Left kidney (tissue), 8 donors: Measurements from ENCODE around the gene PPM1D. TPM values are rescaled to one million over a fixed set of nuclear protein-coding genes. Genes with fewer than 3 reads are reported as not detected.
A peak's percentile ranks its signal among the peaks of the same experiment; 100 is the strongest.
"Not testable (repeated sequence)": the region's sequence is repeated elsewhere in the genome, so short reads cannot be mapped to it uniquely, and the experiment has no call there.

Experiments used
- DNase-seq: peaks from one replicate; pipeline ENCODE4 v3.0.0-alpha.2; 2013
- long read RNA-seq, 8 donors: transcript quantifications; one replicate each; lab custom pipeline, GENCODE V29; 2026
- polyA plus RNA-seq: library from polyadenylated mRNA; unstranded; fragments of 120-200 nt; gene quantifications from one replicate; pipeline ENCODE4 v1.2.1, GENCODE V29; 2013; ENCODE audit not compliant: insufficient read length

PPM1D gene
- 23.3 TPM for polyA plus RNA-seq
- long read RNA-seq, donor 1, full-length matches to known transcripts = 7 of 7 reads
- long read RNA-seq, donor 1, partial matches to known transcripts = 0 of 7 reads
- long read RNA-seq, donor 1, other reads (novel, unspliced or antisense) = 0 of 7 reads
- long read RNA-seq, donor 2, full-length matches to known transcripts = 4 of 4 reads
- long read RNA-seq, donor 2, partial matches to known transcripts = 0 of 4 reads
- long read RNA-seq, donor 2, other reads (novel, unspliced or antisense) = 0 of 4 reads
- long read RNA-seq, donor 3, full-length matches to known transcripts = 7 of 14 reads
- long read RNA-seq, donor 3, partial matches to known transcripts = 7 of 14 reads
- long read RNA-seq, donor 3, other reads (novel, unspliced or antisense) = 0 of 14 reads
- long read RNA-seq, donor 4 = 0 reads
- long read RNA-seq, donor 5, full-length matches to known transcripts = 8 of 8 reads
- long read RNA-seq, donor 5, partial matches to known transcripts = 0 of 8 reads
- long read RNA-seq, donor 5, other reads (novel, unspliced or antisense) = 0 of 8 reads
- long read RNA-seq, donor 6, full-length matches to known transcripts = 8 of 8 reads
- long read RNA-seq, donor 6, partial matches to known transcripts = 0 of 8 reads
- long read RNA-seq, donor 6, other reads (novel, unspliced or antisense) = 0 of 8 reads
- long read RNA-seq, donor 7, full-length matches to known transcripts = 7 of 7 reads
- long read RNA-seq, donor 7, partial matches to known transcripts = 0 of 7 reads
- long read RNA-seq, donor 7, other reads (novel, unspliced or antisense) = 0 of 7 reads
- long read RNA-seq, donor 8, full-length matches to known transcripts = 4 of 4 reads
- long read RNA-seq, donor 8, partial matches to known transcripts = 0 of 4 reads
- long read RNA-seq, donor 8, other reads (novel, unspliced or antisense) = 0 of 4 reads

DNA sequence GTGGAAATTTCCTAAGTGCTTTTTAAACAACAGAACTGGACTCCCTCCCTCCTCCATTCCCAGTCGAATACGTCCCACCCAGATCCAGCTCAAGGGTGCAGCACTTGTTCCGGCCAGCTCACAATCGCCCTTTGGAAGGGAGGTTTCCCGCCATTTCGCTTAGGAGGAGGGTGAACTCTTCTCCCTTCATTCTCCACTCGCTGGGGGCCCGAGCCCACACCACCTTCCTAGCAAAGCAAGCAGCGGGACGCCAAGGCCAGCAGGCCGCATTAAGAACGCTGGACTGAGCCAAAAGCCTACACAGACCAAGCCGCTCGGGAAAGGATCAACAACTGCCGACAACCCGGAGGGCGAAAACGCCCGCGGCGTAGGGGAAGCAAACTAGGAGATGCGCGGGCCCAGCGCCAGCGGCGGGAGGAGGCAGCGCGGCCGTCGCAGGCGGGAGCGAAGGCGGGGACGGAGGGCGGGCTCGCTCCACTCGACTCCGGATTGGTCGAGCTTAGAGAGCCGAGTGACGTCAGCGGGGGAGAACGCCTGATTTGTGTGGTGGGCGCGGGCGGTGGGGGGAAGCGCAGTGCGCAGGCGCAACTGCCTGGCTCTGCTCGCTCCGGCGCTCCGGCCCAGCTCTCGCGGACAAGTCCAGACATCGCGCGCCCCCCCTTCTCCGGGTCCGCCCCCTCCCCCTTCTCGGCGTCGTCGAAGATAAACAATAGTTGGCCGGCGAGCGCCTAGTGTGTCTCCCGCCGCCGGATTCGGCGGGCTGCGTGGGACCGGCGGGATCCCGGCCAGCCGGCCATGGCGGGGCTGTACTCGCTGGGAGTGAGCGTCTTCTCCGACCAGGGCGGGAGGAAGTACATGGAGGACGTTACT is at the start of gene PPM1D:
Gene PPM1D, plus strand, starts transcription at position 574 of the 870 bp plus-strand sequence. Its CDS starts 222 bp downstream, at position 796.
- peak; percentile 99 for DNase-seq

DNA sequence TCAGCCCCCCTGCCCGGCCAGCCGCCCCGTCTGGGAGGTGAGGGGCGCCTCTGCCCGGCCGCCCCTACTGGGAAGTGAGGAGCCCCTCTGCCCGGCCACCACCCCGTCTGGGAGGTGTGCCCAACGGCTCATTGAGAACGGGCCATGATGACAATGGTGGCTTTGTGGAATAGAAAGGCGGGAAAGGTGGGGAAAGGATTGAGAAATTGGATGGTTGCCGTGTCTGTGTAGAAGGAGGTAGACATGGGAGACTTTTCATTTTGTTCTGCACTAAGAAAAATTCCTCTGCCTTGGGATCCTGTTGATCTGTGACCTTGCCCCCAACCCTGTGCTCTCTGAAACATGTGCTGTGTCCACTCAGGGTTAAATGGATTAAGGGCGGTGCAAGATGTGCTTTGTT is 47.7 kb upstream of the PPM1D start:
- not testable (repeated sequence) for DNase-seq

DNA sequence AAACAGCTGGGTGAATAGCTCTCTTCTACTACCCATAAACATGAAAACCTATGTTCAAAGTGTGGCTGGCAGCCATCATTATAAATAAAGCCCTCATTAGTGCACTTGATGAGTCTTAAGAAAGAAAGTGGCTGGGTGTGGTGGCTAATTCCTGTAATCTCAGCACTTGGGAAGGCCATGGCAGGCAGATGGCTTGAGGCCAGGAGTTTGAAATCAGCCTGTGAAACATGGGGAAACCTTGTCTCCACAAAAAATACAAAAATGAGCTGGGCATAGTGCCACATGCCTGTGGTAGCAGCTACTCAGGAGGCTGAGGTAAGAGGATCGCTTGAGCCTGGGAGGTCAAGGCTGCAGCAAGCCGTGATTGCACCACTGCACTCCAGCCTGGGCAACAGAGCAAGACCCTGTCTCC is 45.6 kb upstream of the PPM1D start:
- no peak for DNase-seq

DNA sequence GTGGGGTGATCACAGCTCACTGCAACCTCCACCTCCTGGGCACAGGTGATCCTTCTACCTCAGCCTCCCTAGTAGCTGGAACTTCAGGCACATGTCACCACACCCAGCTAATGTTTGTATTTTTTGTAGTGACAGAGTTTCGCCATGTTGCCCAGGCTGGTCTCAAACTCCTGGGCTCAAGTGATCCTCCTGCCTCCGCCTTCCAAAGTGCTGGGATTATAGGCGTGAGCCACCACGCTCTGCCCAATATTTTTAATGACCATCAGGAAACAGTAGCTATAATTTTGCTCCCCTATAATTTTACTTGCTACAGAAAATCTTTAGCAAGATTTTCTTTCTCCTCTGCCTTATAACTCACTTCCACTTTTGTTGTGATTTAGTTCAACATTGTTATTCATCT is 44.2 kb upstream of the PPM1D start:
- no peak for DNase-seq

DNA sequence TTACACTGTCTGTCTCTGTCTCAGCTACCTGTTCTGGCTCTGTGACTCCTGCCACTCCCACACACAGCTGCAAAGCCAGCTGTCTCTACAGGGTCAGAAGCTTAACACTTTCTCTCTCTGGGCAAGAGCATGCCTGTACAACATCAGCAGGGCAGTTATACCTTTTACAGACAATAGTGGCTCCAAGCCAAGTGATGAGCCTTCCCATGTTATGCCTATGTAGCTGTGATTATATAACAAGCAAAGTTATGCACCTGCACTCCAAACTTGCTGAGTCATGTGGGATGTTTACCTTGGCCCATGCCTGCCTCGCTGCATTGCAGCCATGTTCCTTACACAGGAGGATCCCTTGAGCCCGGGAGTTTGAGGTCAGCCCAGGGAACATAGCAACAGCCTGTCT is 42.2 kb upstream of the PPM1D start:
- no peak for DNase-seq

DNA sequence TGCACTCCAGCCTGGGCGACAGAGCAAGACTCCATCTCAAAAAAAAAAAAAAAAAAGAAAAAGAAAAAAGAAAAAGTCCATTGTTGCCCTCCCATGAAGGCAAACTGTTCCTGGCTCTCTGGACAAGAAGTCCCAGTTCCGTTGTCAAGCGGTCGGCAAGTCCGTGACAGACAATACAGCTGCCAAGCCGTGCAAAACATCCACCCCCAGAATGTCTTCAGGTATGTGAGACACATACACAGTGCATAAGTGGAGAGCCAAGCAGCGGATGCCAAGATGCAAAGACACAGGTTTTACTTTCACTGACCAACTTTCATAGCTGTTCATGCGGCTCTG is 40.4 kb upstream of the PPM1D start:
- no peak for DNase-seq

DNA sequence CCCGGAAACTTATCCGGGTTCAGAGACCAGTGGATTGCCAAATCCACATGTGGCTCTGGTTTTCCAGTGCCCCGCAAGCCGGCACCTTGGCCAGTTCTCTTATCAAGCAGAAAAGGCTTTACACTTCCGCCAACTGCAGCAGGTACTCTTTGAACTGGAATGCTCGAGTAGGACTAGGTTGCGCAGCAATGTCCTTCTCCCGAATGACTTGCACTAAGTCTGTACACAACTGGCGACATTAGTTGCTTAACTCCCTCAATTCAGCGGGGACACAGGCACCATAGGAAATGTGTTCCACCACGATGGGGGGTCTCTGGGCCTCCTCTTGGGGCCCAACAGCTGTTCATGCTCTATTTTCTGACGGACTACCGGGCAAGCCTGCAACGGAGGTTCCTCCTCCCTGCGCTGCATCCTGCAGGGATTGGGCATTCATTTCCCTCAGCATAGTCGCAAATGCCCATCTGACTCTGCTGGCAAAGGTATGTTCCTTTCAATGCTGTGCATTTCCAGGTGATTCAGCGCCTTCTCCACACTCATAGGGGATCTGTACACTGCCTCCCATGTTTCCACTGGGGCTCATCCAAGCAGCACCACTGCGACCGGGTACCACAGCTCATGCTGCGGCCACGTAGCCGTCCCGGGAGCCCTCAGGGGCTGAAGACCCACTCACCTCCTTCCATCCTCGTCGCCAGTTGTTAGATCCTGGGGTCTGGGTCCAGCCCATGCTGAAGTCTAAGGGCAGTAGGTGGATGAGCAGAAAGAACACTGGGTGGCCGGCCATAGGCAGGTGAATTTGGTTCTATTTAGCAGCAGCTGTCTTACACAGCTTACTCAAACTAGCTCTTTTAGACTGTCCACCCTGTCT is 39.8 kb upstream of the PPM1D start:
- DNase-seq = no peak

DNA sequence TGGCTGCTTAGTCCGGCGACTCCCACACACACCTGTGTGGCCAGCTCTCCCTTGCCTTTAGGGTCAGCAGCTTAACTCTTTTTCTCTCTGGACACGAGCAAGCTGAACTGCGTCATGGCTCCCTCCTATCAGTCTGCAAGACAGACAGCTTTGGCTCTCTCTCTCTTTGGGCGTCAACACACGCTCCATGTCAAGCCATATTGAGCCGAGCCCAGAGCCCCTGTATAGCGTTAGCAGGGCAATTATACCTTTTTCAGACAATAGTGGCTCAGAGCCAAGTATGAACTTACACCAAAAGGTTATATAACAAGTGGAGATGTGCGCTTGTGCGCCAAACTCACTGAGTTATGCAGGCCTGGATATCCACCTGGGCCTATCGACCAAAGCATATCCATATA is 39.1 kb upstream of the PPM1D start:
- no peak for DNase-seq

DNA sequence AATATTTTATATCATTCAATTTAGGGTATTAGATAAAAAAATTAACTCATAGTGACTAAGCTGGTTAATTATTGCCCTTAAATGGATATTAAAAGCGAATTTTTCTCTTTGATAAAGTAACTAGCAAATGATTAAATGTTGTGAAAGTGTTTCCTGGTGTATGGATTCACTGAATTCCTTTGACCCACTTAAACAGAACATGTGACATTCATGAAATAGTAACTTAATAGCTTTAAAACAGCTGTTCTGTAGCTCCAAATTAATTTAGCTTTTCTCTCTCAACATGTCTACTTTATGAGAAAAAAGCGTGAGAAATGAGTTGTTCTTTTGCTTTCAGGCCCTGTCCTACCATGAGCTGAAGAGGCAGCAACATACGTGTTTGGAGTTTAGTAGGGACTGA is 37.6 kb upstream of the PPM1D start:
- DNase-seq = no peak

DNA sequence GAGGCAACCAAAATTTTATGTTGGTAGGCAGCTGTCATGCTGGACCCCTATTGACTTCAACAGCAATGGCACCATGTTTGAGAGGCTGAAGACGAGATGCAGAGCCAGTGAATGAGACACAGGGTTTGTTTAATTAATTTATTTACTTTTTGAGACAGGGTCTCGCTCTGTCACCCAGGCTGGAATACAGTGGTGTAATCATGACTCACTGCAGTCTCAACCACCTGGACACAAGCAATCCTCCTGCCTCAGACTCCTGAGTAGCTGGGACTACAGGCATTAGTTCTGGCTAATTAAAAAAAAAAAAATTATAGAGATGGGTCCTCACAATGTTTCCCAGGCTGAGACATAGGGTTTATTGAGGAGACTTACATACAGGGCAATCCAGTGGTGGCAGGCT is 36.2 kb upstream of the PPM1D start:
- DNase-seq = no peak

DNA sequence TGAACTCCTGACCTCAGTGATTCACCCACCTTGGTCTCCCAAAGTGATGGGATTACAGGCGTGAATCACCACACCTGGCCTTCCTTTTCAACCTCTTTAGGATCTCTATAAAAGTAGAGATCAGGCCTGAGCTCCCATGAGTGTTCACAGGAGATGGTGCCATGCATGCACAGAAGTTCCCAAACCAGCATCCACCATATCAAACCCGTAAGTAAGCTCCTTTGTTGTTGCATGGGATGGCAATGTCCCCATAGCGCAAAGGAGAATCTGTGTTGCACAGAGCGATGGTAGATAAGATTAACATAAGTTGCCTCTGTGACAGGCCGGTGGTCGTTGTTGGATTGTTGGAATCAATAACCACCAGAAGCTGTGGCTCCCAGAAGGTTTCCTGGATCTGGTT is 34.8 kb upstream of the PPM1D start:
- no peak for DNase-seq

DNA sequence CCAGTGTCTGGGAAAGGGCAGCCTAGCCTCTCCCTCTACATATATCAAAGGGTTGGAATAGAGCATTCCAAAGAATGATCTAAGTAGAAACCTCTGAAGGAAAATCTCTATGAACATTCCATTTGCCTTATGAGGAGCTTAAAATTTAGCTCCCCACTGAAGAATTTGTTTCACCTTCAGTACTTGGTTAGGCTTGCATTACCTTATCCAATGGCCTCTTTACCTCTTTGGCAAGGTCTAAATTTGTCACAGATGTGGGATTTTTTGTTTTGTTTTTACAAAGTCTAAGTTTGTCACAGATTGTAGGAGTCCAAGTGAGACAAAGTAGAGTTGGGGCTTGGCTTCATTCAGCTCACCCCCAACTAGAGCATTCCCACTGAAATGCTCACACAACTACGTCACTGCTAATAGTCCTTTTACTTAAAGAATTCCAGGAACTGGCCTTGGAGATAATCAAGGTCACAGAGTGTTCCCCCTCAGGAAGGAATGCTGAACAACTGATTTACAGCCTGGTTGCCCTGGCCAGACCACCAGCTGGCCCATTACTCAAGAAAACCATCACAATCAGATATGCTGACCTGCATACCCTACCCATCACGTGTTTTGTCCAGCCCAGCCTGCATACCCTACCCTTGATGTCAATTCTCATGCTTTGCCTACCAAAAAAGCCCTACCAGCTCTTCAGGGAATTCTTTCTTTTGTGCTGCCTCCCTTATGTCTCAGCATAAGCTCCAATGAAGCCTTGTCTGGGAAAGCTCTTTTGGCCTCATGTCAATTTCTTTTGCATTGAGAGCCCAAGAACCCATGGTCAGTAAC is 26.5 kb upstream of the PPM1D start:
- DNase-seq = no peak

DNA sequence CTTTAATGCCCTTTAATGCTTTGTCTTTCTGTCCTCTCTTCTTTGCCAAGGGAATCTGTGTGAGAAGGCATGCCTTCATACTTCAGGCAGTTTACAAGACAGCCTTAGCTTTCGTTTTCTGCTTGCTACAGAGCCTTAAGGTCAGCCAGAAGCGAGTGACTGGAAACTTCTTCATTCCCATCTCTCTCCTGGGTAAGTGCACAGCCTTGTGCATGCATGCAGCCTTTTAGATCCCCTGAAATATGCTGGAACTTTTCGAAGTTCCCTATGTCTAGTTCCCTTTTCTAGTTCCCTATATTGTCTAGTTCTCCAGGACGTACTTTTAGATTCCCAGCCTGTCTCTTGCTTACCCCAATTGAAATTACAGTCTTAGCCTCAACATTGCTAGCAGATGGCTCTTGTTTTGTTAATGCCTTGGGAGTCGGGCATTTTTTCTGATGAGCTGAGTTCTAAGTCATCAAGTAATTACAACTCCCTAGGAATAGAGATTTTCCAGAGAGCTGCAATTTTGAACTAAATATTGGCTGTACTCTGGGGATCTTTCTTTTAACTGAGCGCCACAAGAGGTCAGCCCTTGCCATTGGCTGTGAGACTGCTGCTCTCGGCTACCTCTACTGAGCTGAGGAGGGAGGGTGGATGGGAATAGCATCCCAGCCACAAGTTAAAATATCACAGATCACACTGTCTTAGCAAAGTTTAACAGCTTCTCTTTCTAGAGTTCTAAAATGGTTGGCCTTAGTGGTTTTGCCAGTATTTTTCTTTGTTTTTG is 22.7 kb upstream of the PPM1D start:
- no peak for DNase-seq

DNA sequence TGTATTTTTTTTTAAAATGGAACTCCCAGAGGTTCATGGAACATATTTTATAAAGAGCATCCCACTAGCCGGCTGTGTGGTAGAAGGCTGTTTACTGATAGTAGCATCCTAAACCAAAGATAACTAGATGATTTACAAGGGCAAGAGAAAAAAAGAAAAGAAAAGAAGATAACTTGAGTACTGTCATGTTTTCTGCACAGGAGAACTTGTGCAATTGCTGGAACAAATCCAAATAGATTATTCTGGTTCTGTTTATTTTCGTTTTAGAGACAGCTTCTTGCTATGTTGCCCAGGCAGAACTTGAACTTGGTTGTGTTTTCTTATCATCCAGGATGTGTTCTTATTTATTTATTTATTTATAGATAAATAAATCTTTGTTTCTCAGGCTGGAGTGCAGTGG is 20.9 kb upstream of the PPM1D start:
- no peak for DNase-seq

DNA sequence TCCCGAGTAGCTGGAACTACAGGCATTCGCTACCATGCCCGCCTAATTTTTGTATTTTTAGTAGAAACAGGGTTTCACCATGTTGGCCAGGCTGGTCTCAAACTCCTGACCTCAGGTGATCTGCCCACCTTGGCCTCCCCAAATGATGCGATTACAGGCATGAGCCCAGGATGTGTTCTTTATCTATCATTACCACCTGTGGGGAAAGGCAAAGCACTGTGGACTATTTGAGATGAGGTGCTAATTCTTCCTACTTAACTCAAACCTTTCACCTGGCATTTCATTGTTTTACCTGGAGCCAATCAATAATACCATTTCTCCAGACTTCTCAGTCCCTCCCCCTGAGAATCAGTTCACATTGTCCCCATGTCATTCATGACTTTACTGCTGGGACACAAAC is 20.4 kb upstream of the PPM1D start:
- no peak for DNase-seq

DNA sequence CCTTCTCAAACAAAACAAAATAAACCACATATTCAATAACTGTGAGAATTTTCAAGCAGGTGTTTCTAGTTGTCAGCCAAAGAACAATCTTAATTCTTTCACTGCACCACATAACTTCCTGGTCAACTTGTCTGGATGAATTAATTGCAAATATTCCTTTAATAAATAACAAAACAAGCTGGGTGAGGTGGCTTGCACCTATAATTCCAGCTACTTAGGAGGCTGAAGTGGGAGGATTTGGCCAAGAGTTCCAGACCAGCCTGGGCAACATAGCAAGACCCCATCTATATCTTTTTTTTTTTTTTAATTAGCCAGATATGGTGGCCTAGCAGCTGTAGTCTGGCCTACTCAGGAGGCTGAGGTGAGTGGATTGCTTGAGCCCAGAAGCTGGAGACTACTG is 17.0 kb upstream of the PPM1D start:
- DNase-seq = no peak

DNA sequence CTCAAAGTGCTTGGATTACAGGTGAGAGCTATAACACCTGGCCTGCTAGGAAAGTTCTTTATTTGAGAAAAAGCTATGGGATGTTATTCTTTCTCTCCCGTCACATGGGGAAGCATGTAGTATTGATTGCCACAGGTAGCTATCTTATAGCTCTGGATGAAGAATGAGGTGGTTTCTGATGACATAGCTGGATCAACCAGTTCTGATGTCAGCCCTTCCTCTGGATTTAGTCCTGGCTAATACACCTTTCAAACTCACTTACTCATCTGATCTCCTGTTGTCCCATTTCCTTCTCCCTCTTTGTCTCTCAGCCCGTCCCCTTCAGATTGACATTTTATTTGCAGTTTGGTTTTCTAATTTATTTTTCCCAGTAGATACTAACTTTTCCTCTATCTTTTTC is 14.1 kb upstream of the PPM1D start:
- no peak for DNase-seq

DNA sequence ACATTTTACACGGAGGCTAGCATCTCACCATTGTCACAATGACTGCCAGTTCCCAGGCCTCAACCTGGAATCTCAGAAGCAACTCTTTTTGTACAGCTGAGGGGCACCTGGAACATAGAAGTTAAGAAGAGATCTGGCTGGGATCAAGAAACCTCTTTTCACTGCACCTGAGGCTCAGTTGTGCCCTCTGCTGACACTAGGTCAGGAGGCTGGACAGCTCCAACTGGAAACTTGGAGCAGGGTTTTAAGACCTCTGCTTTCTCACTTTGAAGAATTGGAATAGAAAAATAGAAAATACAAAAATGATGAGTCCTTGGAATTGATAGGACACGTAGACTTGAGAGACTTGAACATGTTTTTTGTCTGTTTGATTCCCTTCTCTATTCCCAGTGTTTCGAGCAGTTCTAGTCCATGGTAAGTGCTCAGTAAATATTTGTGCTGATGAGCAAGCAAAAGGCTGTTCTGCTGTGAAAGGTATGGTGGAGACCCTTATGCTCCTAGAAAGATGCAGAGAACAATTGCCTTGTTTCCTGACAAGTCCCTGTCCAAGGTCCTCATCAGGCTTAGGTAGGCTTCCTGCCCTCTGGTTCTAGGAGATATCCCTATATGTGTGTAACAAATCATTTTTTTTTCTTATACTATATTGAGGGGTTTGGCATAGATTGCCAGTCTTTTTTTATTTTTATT is 13.6 kb upstream of the PPM1D start:
- DNase-seq = no peak

DNA sequence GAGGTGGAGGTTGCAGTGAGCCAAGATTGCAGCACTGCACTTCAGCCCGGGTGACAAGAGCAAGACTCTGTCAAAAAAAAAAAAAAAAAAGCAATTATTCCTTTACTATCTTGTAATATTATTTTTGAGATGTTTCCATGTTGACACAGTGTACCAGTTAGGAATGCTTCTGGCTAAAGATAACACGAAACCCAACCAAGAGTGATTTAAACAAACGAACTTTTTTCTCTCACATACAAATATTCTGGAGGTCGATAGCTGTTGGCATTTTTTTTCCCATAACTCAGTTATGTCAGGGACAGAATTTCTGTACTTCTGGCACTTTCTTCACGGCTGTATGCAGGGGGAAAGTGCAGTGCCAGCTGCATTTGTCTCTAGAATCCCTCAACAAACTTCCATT is 9.9 kb upstream of the PPM1D start:
- no peak for DNase-seq
